ENCODE results near the gene IDS.

DNA sequence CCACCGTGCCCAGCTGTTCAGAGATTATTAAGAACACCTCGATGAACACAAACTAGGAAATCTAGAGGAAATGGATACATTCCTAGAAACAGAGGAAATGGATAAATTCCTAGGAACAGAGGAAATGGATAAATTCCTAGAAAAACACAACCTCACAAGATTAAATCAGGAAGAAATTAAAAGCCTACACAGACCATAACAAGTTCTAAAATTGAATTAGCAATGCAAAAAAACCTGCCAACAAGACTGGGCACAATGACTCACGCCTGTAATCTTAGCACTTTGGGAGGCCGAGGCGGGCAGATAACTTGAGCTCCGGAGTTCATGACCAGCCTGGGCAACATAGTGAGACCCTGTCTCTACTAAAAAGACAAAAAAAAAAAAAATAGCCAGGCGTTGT is 13.1 kb upstream of the IDS start:
- TF ChIP-seq, protein P1, sequence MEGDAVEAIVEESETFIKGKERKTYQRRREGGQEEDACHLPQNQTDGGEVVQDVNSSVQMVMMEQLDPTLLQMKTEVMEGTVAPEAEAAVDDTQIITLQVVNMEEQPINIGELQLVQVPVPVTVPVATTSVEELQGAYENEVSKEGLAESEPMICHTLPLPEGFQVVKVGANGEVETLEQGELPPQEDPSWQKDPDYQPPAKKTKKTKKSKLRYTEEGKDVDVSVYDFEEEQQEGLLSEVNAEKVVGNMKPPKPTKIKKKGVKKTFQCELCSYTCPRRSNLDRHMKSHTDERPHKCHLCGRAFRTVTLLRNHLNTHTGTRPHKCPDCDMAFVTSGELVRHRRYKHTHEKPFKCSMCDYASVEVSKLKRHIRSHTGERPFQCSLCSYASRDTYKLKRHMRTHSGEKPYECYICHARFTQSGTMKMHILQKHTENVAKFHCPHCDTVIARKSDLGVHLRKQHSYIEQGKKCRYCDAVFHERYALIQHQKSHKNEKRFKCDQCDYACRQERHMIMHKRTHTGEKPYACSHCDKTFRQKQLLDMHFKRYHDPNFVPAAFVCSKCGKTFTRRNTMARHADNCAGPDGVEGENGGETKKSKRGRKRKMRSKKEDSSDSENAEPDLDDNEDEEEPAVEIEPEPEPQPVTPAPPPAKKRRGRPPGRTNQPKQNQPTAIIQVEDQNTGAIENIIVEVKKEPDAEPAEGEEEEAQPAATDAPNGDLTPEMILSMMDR (IDR thresholded peaks at IDR 0.05; ENCODE audit: poor library complexity), result no peak
- no peak for TF ChIP-seq EZH2phosphoT487 (IDR thresholded peaks at IDR 0.05; ENCODE audit: low read depth, severe bottlenecking, unreplicated experiment)
